Activated CD4-positive, alpha-beta T cell treated with anti-CD3 and anti-CD28 coated beads, Interleukin-2, Interleukin-6, amounts not matched to agents 100 ng/mL and 50 ng/mL, durations not matched to agents 16 hours and 8 hours (primary cell): Measurements from ENCODE around the gene PKIB.

Source experiments
- DNase-seq: peaks from one replicate; pipeline ENCODE4 v3.0.0-alpha.2; 2020

Gene PKIB

DNA sequence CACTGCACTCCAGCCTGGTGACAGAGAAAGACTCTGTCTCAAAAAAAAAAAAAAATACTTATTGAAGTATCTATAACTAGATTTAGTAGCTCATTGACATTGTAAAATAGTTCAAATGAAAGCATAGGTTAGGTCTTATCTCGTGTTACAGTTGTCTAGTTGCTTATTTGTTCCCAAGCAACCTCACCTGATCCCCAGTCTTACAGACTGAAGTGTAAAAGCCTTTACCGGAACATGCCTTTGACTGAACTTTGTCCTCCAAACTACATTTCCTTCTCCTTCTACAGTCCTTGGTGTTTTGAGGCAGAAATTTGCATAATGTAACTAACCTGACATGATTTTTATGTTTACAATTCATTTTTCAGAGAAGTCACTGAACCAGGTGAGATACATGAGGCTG is 61.0 kb downstream of the PKIB start:
- no peak for DNase-seq

DNA sequence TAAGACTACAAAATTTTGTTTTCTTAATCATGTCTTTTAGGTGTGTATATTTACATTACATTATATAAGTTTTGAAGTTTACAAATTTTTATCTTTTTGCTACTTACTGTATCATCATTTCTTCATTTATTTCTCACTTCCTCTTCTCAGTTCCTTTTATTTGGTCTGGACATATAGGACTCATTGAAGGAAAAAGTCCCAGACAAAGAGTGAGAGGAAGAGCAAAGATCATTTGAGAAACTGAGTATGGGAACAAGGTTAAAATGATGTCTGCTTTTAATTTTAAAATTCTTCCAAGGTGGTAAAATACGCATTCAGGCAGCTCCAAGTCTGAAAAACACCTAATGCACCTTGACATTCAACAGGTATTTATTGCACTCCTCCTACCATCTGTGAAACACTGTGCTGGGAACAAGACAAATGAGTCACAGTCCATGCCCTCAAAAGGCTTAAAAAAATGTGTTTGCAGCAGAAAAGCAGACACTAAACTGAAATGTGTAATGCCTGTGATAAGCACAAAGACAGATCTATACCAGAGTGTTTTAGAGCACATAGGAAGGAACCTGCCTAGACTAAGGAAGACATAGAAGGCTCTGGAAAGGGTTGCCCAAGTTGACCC is 63.2 kb downstream of the PKIB start:
- no peak for DNase-seq

DNA sequence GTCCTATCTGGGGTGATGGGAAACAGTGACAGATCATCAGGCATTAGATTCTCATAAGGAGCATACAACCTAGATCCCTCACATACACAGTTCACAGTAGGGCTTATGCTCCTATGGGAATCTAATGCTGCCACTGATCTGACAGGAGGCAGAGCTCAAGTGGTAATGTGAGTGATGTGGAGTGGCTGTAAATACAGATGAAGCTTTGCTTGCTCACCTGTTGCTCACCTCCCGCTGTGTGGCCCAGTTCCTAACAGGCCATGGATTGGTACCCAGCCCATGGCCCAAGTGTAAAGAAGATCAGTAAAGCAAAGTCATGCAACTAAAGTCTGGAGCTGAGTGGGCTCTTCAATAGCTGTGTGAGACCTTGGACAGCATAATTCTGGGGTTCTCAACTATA is 65.9 kb downstream of the PKIB start:
- no peak for DNase-seq

DNA sequence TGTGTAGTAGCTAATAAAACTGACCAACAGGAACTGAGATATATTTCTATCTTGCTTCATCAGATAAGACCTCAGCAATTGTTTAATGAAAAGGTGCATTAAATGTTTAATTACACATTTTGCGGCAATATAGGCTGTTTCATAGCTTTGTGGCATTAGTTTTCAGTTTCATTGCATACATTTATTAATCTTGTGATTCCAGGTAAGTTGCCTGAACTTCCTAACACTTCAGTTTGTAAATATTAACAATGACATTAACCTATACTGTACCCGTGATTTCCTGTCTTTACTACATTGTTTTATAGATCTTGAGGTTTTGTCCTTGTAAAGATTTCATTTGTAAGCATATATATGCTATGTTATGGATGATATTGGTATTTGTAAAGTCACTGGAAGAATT is 66.5 kb downstream of the PKIB start:
- no peak for DNase-seq

DNA sequence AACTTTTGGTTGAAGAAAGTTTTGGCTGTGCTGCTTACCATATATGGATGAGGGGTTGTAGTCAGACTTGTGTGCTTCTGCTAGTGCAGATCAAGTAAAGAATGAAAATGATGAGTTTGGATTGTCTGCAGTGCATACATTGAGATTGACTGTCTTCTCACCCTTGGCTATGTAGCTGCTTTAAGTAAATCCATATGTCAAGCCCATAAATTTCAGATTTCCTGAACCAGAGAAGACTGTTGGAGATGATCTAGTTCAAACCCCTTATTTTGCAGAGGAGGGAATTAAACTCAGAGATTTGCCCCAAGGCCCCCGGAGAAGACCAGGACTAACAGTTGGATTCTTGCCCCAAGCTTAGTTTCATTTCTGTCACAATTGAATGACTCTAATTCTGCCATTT is 67.2 kb downstream of the PKIB start:
- DNase-seq: no peak

DNA sequence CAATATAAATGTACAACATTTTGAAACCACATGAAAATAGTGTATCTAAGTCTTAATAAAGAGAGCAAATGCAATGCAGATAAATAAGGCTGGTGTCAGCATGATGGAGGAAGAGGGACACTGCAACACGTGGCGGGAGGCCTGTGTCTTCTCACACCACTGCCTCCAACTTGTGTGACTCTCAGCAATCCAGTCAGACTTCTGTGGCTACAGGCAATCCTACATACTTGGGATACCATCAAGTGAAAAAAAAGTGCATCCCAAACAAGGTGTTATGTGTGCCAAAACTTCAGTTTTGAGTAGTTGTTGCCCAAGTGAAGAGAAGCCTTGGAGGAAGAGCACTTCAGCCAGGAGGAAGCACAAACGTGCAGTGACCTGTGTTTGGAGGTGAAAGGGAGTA is 68.6 kb downstream of the PKIB start:
- DNase-seq: no peak

DNA sequence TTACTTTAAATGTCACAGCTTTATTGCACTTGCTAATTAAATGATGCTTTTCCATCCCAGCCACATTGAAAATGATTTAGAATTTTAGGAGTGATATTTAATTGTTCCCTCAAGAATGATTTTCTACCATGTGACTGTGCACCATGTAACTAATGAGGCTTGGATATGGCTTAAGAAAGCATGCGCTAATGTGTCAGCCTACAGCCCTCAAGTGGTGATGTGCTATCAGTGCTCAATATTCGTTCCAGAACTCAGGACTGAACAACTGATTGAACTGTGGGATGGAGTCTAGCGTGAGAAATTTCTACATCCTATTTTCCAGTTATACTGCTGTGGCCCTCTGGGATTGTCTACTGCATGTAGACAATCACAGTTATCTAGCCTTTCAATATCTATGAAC is 71.5 kb downstream of the PKIB start:
- DNase-seq: no peak

DNA sequence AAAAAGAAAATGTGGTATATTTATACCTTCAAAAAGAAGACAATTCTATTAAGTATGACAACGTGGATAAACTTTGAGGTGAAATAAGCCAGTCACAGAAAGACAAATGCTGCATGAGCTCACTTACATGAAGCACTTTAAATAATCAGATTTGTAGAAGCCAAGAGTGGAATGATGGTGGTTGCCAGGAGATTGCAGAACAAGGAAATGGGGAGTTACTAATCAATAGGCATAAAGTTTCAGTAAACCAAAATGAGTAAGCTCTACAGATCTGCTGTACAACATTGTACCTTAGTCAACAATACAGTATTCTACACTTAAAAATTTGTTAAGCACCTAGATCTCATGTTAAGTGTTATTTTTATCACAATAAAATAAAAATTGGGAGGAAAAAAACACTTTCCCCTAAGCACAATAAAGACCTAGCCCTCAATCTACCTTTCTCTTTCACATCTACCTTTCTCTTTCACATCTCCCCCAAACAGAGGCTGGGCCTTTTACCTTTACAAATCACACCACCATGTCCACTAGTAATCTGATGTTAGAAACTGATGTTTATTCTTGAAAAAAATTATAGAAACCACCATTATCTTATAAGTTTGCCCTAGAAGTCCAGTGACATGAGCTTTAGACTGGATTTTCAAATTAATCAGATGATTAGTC is 73.9 kb downstream of the PKIB start:
- DNase-seq: no peak

DNA sequence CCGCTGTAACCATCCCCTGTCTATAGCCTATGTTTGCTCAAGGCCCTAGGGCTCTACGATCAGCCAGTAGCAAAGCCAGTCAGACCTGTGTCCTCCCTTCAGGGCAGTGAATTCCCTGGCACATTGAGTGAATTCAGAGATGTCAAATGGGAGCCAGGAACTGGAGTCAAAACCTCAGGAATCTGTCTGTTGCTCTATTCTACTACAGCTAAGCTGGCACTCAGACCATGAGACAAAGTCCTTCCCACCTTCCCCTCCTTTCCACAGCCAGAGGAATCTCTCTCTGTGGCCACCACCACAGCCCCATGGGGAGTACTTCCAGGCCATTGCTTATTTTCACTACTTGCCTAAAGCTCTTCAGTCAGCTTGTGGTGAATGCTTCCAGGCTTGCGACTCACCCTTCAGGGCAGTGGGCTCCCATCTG is 82.0 kb downstream of the PKIB start:
- no peak for DNase-seq

DNA sequence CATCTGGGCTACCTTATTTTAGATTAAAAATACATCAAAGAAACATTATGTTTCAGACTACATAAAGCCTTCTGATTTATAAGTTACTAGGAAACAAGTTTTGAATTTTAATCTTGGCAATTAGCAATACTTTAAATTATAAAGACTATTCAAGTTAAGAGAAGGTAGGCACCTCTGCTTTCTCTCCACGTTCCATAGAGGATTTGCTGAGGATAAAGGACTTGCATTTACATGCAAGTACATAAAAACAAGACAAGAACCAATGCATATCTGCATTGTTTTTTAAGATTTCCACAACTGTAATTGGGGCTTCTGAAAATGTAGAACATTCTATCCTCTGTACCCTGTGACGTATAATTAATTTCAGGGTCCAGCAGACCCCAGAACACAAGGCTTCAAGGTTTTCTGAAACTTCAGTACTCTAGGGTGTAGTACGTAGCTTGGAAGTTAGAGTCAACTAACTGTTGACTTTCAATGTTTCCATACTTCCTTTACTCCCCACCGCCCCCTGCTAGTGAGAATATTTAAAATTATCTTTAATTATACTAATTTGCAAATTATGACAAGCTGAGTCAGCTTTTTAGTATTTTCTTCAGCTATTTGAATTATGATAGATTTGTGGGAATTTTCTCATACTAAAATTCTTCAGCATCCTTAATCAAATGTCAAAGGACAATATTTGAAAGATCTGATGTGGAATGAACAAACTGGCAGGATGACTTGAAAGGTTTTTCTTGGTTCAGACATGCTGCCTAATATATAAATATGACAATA is 82.8 kb downstream of the PKIB start:
- DNase-seq: no peak

DNA sequence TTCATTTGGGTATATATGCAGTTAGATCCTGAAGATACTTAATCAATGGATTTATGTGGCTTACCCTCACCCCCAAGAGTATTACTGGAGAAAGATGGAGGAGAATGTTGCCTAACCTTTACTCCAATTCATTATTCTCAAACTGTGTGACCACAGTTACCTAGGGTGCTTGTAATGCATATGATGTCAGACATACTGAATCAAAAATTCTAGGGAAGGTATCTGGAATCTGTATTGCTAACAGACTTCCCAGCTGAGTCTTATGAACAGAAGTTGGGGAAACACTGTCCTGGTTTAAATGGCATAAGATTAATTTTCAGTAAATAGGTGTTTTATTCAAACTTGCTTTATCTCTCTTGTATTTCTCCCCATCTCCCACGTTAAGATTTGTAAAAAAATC is 83.9 kb downstream of the PKIB start:
- DNase-seq: no peak

DNA sequence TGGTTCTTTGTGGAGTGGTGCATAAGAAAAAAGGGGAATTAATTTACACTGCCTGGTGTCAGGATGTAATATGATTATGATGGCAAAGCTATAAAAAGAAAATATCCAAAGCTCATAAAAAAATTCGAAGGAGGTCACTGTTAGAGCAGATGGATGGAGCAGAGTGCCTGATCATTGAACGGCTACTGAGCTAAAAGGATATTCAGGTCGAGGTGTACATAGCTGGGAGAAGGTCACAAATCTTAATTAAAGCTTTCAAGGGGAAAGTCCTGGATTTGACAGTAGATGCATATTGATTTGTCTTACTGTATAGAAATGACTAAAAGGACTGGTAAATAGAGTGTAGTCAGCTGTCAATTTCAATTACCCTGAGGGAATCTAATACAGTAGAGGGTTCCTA is 84.4 kb downstream of the PKIB start:
- no peak for DNase-seq

DNA sequence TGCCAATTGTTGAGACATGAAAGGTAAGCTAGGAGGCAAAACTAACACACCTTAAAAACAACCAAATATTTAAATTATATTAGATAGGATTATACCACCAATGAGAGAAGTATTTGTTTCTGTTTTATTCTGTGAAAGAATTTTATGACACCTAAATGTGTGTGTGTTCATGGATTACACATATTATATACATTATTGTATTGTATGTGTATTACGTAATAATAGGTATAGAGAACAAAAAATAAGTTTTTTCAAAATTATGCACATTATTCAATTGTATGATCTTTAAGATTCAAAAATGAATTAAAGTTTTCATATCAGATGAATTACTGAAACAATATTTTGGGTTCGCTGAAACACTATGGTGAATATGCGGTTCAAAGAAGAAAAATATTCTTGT is 85.0 kb downstream of the PKIB start:
- DNase-seq: no peak

DNA sequence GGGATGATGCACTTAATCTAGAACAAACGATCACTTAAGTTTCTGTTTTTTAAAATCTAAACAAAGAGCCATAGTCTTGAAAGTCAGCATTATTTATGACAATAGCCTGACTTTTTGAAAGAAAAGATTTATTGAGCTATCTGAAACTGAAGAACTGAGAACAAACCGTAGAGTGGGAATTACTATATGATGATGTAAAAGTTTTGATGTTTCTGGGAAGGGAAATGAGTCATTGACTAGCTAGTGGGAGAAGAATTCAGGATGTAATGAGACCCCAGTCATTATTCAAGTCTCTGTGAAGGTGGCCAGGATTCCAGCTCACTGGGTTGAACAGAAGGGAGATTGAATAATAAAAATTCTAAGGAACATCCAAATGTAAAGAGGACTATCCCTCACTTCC is 85.9 kb downstream of the PKIB start:
- DNase-seq: no peak

DNA sequence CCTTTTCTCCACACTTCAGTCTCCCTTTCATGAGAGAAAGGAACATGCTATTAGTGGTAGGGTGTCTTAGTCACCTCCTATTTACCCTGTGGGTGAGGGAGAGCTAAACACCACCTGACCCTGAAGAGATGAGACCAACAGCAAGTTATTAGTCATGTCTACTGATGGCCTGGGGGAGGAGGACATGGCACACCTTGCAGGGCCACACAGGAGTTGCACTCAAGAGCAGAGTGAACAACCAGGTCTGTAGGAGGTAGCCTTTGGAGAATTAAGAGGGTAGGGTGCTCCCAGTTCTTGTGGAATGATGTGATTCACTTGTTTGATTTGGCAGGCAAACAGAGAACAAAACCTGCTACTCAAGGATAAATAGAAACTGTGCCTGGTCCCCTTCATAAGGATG is 86.6 kb downstream of the PKIB start:
- no peak for DNase-seq

DNA sequence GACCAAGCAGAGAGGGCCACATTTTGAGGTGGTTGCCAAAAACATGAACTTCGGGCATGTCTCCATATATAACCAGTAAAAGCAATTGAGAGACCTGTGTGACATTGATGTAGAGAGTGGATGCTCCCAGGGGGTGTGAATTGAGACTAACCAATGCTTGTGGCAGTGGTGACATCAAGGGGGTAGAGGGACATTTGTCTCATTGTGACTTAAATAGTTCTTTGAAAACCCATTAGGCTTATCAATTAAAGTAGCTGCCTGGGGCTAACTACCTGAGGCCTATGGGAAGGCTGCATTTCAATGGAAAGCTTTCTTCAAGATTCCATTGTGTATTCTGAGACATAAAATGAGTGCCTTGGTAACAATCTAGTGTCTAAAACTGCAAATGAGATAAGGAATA is 87.3 kb downstream of the PKIB start:
- DNase-seq: no peak

DNA sequence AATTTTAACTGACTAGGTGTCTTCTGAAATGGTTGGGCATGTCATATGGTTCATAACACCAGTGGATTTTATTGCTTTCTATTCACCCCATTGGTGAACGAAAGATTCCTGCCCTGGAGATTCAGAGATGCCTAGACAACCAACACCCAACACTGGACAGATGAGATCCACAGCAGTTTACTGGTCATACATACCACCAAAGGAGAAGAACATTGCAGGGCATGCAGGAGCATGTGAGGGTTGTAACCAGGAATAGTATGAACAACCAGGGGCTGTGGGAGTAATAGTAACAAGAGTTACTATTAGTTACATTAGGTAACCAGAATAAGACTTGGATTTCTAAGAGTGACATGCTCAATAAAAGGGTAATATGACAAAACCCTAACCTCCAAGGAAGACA is 91.5 kb downstream of the PKIB start:
- DNase-seq: no peak

DNA sequence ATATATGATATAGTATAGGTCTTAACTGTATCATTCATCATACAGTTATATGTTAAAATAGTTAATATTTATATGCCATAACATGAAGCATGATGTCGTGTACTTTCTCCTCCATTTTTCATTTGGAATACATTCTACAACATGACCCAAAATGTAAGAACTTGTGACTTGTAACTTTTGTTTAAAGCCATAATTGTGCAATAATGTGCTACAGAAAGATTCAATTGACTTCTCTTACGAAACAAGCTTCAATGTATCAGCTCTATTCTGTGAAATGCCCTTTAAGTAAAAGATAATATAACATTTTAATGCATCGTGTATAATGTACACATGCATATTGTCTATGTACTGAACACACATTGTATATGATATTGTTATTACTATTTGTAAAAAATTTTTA is 92.6 kb downstream of the PKIB start:
- no peak for DNase-seq

DNA sequence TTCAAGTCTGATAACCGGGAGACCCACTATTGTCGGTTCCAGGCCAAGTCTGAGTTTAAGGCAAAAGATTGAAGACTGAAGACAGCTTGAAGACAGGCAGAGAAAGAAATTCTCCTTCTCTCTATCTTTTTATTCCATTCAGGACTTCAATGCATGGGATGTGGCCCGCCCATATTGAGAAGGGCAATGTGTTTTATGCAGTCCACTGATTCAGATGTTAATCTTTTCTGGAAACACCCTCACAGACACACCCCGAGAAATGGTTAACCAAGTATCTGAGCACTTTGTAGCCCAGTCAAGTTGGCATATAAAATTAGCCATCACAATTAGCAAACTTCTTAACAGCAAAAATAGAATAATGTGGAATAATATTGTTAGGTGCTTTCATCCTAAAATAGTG is 93.9 kb downstream of the PKIB start:
- no peak for DNase-seq

DNA sequence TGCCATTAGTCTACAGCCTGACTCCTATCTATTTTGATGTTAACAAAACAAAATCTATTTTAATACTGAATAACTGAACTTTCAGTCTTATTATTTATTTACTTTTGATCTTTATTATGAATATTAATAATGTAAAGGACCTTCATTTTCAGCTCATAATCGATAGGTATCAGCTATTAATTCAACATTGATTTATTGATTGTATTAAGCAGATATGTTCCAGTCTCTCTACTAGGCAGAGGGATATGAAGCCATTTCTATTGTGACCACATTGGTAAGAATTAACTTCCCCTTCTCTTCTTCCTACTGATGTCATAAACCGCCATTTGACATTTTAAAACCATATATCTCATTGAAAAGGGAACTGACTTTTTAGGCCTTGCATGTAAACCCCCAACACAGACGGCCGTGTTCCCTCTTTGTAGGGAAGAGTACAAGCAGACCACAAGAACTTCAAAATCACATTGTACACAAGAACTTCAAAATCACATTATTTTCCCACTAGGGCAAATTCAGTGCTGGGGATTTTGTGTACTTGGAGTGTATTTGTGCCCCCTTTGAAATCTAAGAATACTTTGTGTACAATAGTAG is 99.8 kb downstream of the PKIB start:
- DNase-seq: no peak

DNA sequence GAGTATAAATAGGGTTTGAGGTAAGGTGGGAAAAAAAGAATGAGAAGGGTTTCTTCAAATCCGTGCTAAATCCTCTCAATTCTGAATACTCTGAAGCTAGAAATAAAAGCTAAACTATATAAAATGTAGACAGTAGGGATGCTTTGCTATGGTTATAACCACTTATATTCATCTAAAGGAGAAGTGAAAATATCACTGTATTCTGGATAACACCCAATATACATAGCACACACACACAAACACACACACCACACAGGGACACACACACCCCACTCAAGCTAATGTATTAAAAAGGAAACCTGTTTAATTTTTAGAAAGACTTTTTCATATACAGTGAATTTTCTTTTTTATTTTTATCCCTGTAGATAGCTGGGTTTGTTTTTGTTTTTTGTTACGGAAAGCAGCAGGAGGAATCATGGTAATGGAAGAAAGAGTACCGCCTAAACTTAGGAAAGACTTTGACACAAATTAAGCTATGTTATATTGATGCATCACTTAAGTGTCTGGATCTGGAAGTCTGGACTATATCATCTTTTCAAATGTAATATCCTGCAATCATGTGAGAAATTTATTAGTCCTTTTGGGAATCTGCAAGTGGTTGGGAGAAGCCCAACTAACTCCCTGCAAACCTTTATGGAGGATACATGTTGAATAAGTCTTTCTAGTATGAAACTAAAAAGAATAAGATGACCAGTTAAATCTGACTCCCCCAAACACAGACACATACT is 100.9 kb downstream of the PKIB start:
- DNase-seq: no peak

DNA sequence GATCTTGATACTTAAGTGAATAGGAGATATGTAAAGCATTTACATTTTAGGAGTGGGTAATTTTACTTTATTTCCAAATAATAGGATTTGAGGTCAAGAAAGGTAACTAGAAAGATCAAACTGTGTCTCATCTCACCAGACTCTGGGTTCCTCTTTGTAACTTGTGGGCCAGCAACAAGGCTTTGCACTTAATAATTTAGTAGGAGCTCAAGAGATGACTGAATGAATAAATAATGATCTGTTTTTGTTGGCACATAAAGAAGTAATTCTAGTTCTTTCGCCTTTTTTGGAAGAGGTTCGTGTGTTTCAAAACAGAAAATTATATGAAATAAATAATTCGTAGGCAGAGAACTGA is 101.9 kb downstream of the PKIB start:
- DNase-seq: no peak

DNA sequence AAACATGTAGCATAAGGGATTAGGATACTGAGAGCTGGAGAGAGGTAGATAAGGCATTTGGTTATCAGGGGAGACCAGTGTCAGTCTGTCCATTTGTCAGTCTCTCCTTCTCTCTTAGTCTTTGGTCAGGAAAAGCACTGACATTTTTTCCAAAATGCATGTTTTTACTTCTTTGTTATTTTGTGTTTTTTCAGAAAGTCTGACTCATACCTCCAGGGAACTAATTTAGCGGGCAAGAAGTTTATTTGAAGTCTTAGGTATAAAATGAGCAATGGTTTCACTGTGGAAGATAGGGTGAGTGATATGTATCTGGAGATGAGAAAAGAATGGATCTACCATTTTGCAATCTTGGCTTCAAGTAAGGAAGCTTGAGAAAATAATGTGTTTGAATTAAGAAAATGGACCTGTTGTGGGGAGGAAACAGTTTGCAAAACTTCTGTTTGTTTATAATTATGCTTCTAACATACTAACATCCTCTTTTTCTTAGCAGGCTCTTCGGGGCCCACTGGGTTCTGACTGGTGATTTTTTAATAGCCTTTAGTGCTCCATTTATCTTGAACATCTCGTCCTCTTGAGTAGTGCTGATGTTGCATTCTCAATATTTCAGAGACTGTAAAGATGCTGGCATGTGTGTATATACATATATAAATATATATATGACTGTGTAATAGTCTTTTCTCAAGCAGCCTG is 102.4 kb downstream of the PKIB start:
- DNase-seq: no peak
